PFSK-1 (cell line): ENCODE data around the gene GRIN3A.

Source experiments
- FOXP2 ChIP-seq: optimal IDR thresholded peaks from 2 replicates; pipeline ENCODE3; 2011; ENCODE audit warnings: borderline replicate concordance, control low read depth, inconsistent platforms; ENCODE audit not compliant: insufficient read depth; ENCODE audit errors: extremely low read length, extremely low read depth
- POLR2AphosphoS5 ChIP-seq: IDR thresholded peaks from 2 replicates; pipeline ENCODE4 v1.6.1; 2012; ENCODE audit warnings: low read depth, mild to moderate bottlenecking, control low read depth, low read length, moderate library complexity
- REST ChIP-seq, 2 experiments: IDR thresholded peaks; 2 replicates each; pipeline versions ENCODE4 v1.6.1 to v1.8.0; 2011 to 2012; ENCODE audit warnings: low read depth in 2 of 2, low read length in 2 of 2, control low read depth in 1 of 2, inconsistent platforms in 1 of 2, mild to moderate bottlenecking in 1 of 2, moderate library complexity in 1 of 2; ENCODE audit not compliant: insufficient read depth in 1 of 2
- SIN3A ChIP-seq: IDR thresholded peaks from 2 replicates; pipeline ENCODE4 v1.6.1; 2012; ENCODE audit warnings: mild to moderate bottlenecking, low read length, moderate library complexity, borderline replicate concordance; ENCODE audit not compliant: insufficient read depth
- TAF1 ChIP-seq: IDR thresholded peaks from 2 replicates; pipeline ENCODE4 v1.6.1; 2012; ENCODE audit warnings: low read length, control low read depth, borderline replicate concordance; ENCODE audit not compliant: insufficient read depth

The GRIN3A gene

GRCh38 chr9:101566904-101567724 is 171.3 kb downstream of the GRIN3A start:
- TF ChIP-seq SIN3A (no peak), POLR2AphosphoS5 (no peak), REST (IDR thresholded peaks at IDR 0.05; ENCODE audit: insufficient read depth in 1 of 2, low read depth in 2 of 2, low read length in 2 of 2) (no peak), FOXP2 (no peak), TAF1 (no peak)

DNA sequence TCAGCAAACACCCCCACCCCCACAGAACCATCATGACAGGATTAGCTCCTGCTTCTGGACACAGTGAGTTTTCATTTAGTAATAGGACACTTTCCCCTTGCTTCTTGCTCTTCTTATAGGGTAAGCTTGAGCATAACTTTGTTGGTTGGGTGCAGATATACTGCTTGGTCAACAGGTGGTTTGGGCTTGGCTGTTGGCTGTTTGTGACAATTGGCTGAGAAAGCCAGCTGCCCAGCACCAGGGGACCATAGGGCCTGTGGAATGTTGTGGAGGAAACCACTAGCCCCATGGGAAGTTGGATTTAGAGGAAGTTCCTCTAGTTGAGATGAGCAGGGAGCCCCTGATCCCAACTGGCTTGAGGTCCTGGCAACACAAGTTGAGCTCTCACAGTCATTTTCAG is 174.2 kb downstream of the GRIN3A start:
- TF ChIP-seq POLR2AphosphoS5 (no peak), SIN3A (no peak), REST (IDR thresholded peaks at IDR 0.05; ENCODE audit: insufficient read depth in 1 of 2, low read depth in 2 of 2, low read length in 2 of 2) (no peak), TAF1 (no peak), FOXP2 (no peak)

- TF ChIP-seq REST (IDR thresholded peaks at IDR 0.05; ENCODE audit: insufficient read depth in 1 of 2, low read depth in 2 of 2, low read length in 2 of 2) (no peak), TAF1 (no peak), POLR2AphosphoS5 (no peak), FOXP2 (no peak), SIN3A (no peak)
Observed at GRCh38 chr9:101562966-101563365, 175.5 kb downstream of the GRIN3A start.

- TF ChIP-seq FOXP2 = no peak
- no peak for TF ChIP-seq SIN3A
- no peak for TF ChIP-seq POLR2AphosphoS5
- TF ChIP-seq TAF1 = no peak
- TF ChIP-seq REST (IDR thresholded peaks at IDR 0.05; ENCODE audit: insufficient read depth in 1 of 2, low read depth in 2 of 2, low read length in 2 of 2) = no peak
Observed at GRCh38 chr9:101561740-101562139, 176.7 kb downstream of the GRIN3A start.

GRCh38 chr9:101543098-101543735 is 195.2 kb downstream of the GRIN3A start:
- TF ChIP-seq REST (IDR thresholded peaks at IDR 0.05; ENCODE audit: insufficient read depth in 1 of 2, low read depth in 2 of 2, low read length in 2 of 2) (no peak), POLR2AphosphoS5 (no peak), FOXP2 (no peak), TAF1 (no peak), SIN3A (no peak)
